K562 (cell line): ENCODE data around the gene SMIM3. TPM values are rescaled to one million over a fixed set of nuclear protein-coding genes. Genes with fewer than 3 reads are reported as not detected.

ENCODE experiments used
- BCOR ChIP-seq: fragments of 450-650 bp; IDR thresholded peaks from 2 replicates; pipeline ENCODE4 v1.6.1; 2016
- CHCHD3 ChIP-seq: fragments of 250-450 bp; sonication (Bioruptor Pico); IDR thresholded peaks from 2 replicates; pipeline ENCODE4 v2.1.2; 2022; ENCODE audit warnings: mild to moderate bottlenecking
- CLOCK ChIP-seq: fragments of 250-450 bp; sonication (Bioruptor Pico); IDR thresholded peaks from 2 replicates; pipeline ENCODE4 v1.4.0; 2020; ENCODE audit warnings: mild to moderate bottlenecking, moderate library complexity, borderline replicate concordance
- IRF2 ChIP-seq: sonication (generic); formaldehyde crosslinking; IDR thresholded peaks from 2 replicates; pipeline ENCODE4 v1.8.1; 2022; ENCODE audit warnings: mild to moderate bottlenecking, missing genetic modification reagents
- KAT2B ChIP-seq: IDR thresholded peaks from one replicate; pipeline ENCODE4 v1.6.1; 2012; ENCODE audit warnings: low read depth, mild to moderate bottlenecking, control low read depth, inconsistent platforms, low read length, moderate library complexity
- MAFG ChIP-seq: fragments of 450-650 bp; conservative IDR thresholded peaks from 2 replicates; pipeline ENCODE4 v1.6.1; 2016; ENCODE audit warnings: missing genetic modification characterization, missing compliant biosample characterization
- MAX ChIP-seq: sonication (generic); formaldehyde crosslinking; IDR thresholded peaks from 2 replicates; pipeline ENCODE4 v1.9.0; 2022; ENCODE audit warnings: mild to moderate bottlenecking, missing genetic modification reagents
- MITF ChIP-seq: IDR thresholded peaks from 2 replicates; pipeline ENCODE4 v1.6.1; 2014; ENCODE audit warnings: antibody characterized with exemption
- MXI1 ChIP-seq: IDR thresholded peaks from 2 replicates; pipeline ENCODE4 v1.6.1; 2011; ENCODE audit warnings: low read depth, mild to moderate bottlenecking, improper control_type of control experiment, low read length
- RERE ChIP-seq: sonication (generic); formaldehyde crosslinking; IDR thresholded peaks from 2 replicates; pipeline ENCODE4 v1.8.0; 2023; ENCODE audit warnings: missing genetic modification reagents, mild to moderate bottlenecking, borderline replicate concordance
- SOX6 ChIP-seq: fragments of 450-650 bp; IDR thresholded peaks from 2 replicates; pipeline ENCODE4 v1.6.1; 2014; ENCODE audit warnings: mild to moderate bottlenecking
- XRCC3 ChIP-seq: fragments of 450-650 bp; IDR thresholded peaks from 2 replicates; pipeline ENCODE4 v1.6.1; 2017; ENCODE audit warnings: mild to moderate bottlenecking, moderate library complexity
- ZBTB33 ChIP-seq: sonication (generic); formaldehyde crosslinking; IDR thresholded peaks from 2 replicates; pipeline ENCODE4 v1.8.1; 2023; ENCODE audit warnings: mild to moderate bottlenecking, missing genetic modification reagents
- ZNF311 ChIP-seq: fragments of 250-450 bp; sonication (Bioruptor Pico); IDR thresholded peaks from 2 replicates; pipeline ENCODE4 v1.4.0; 2020; ENCODE audit warnings: mild to moderate bottlenecking, moderate library complexity
- ZNF449 ChIP-seq: fragments of 250-450 bp; sonication (Bioruptor Pico); IDR thresholded peaks from 2 replicates; pipeline ENCODE4 v1.8.0; 2022; ENCODE audit warnings: moderate library complexity, mild to moderate bottlenecking, inconsistent platforms
- ZNF589 ChIP-seq: fragments of 200-800 bp; sonication (Bioruptor generic); IDR thresholded peaks from 2 replicates; pipeline ENCODE4 v1.6.1; 2016; ENCODE audit warnings: low read depth, missing genetic modification characterization, missing compliant biosample characterization
- polyA plus RNA-seq, 8 experiments: library from polyadenylated mRNA; depleted of rRNA in 4 of 8; stranded (reverse) in 5 of 8; unstranded in 3 of 8; fragments of >200 nt; fragmentation: Nextera tagmentation in 2 of 8; fragmentation: Illumina TruSeq in 1 of 8; extraction: Ambion mirVana in 2 of 8; extraction: Trizol in 1 of 8; gene quantifications; 2 replicates each; pipeline versions ENCODE4 v1.2.1 to v1.2.3, GENCODE V29; 2011 to 2014; ENCODE audit warnings: inconsistent platforms in 1 of 8, missing spikeins in 1 of 8
- total RNA-seq, 7 experiments: library from RNA; depleted of rRNA in 6 of 7; stranded (reverse); fragments of >200 nt in 6 of 7; fragmentation: Illumina TruSeq in 2 of 7; extraction: Trizol in 2 of 7; gene quantifications; 2 replicates each; pipeline versions ENCODE4 v1.2.1 to v1.2.3, GENCODE V29; 2011 to 2021; ENCODE audit warnings: low replicate concordance in 1 of 7

The SMIM3 gene
- total and polyA plus RNA-seq, 9 of the 15 experiments (the other 6 are each of a cell fraction or from before 2014, with no cell fraction given) = 4.1 to 27.7 (median 13.6) TPM

- TF ChIP-seq RERE (CRISPR knock-in tag) (no peak), KAT2B (no peak), CLOCK (no peak), MAX (no peak), ZNF311 (CRISPR knock-in tag) (no peak), MITF (no peak), ZBTB33 (CRISPR knock-in tag) (no peak), ZNF589 (CRISPR knock-in tag) (no peak), MXI1 (no peak), SOX6 (no peak), XRCC3 (no peak), ZNF449 (no peak), BCOR (no peak), CHCHD3 (CRISPR knock-in tag) (no peak), MAFG (tag) (peak; percentile 87), IRF2 (no peak)
Measured at GRCh38 chr5:150777685-150778084, 872 bp upstream of the SMIM3 start (continued).
